B cell (primary cell): ENCODE results near the gene RPLP1. TPM values are rescaled to one million over a fixed set of nuclear protein-coding genes. Genes with fewer than 3 reads are reported as not detected.

Experiments
- ATAC-seq: fragments of 200-7000 bp; cut with Tn5 transposase; one replicate; pipeline ENCODE4 v1.10.0; 2021; ENCODE audit warnings: low read depth, mild to moderate bottlenecking, moderate number of reproducible peaks, moderate library complexity
- CTCF ChIA-PET: fragments of 350-600 bp; sonication (Branson Sonifier 250); formaldehyde crosslinking; loops from one replicate; lab custom pipeline; 2021; ENCODE audit warnings: antibody characterized with exemption, inconsistent platforms; lab: Charles Lee
- POLR2A ChIA-PET: fragments of 350-600 bp; sonication (Branson Sonifier 250); formaldehyde crosslinking; loops from one replicate; lab custom pipeline; 2021; ENCODE audit warnings: antibody characterized with exemption; lab: Charles Lee
- DNase-seq: peaks from one replicate; pipeline ENCODE4 v3.0.0; 2013
- H2AFZ ChIP-seq: 2 replicates; pipeline ENCODE4 v1.6.1; 2012; ENCODE audit warnings: mild to moderate bottlenecking, low read depth, low read length; ENCODE audit not compliant: insufficient read depth, poor library complexity, severe bottlenecking
- H3K27ac ChIP-seq, 2 donors: 1 replicate in 1 of 2; 2 replicates in 1 of 2; pipeline ENCODE4 v1.5.1; 2012 to 2013; ENCODE audit warnings: low read length in 2 of 2, mild to moderate bottlenecking in 2 of 2, moderate library complexity in 1 of 2
- H3K27me3 ChIP-seq, 4 experiments: fragments of 200-600 bp in 1 of 4; sonication (generic) in 1 of 4; replicated peaks in 1 of 4; 1 replicate in 2 of 4; 2 replicates in 2 of 4; pipeline versions ENCODE4 v1.6.1 to v1.7.0; 2013 to 2016; ENCODE audit warnings: low read length in 3 of 4, mild to moderate bottlenecking in 2 of 4, mixed read lengths in 1 of 4, moderate library complexity in 1 of 4; ENCODE audit not compliant: insufficient read depth in 4 of 4, control insufficient read depth in 3 of 4; ENCODE audit errors: control extremely low read depth in 1 of 4
- H3K36me3 ChIP-seq, 2 experiments: replicated peaks in 1 of 2; 1 replicate in 1 of 2; 2 replicates in 1 of 2; pipeline versions ENCODE4 v1.6.1 to v1.7.1; 2013; ENCODE audit warnings: low read length in 1 of 2; ENCODE audit not compliant: insufficient read depth in 2 of 2, control insufficient read depth in 1 of 2; ENCODE audit errors: control extremely low read depth in 1 of 2, extremely low read depth in 1 of 2
- H3K4me1 ChIP-seq, 2 donors: fragments of 200-600 bp in 1 of 2; sonication (generic) in 1 of 2; 1 replicate in 1 of 2; 2 replicates in 1 of 2; pipeline versions ENCODE4 v1.5.1 to v1.6.1; 2013 to 2017; ENCODE audit warnings: low read length in 2 of 2; ENCODE audit not compliant: control insufficient read depth in 2 of 2, insufficient read depth in 2 of 2
- H3K4me2 ChIP-seq: replicated peaks from 2 replicates; pipeline ENCODE3; 2012; ENCODE audit warnings: mild to moderate bottlenecking, low read depth, low read length; ENCODE audit not compliant: poor library complexity, severe bottlenecking
- H3K4me3 ChIP-seq, 5 experiments: fragments of 200-600 bp in 1 of 5; sonication (generic) in 1 of 5; 1 replicate in 3 of 5; 2 replicates in 2 of 5; pipeline versions ENCODE4 v1.5.1 to v1.7.0; 2011 to 2016; ENCODE audit warnings: low read length in 4 of 5, mild to moderate bottlenecking in 4 of 5, low read depth in 2 of 5, control low read depth in 1 of 5, moderate library complexity in 1 of 5; ENCODE audit not compliant: insufficient read depth in 1 of 5; ENCODE audit errors: control extremely low read depth in 1 of 5, extremely low read depth in 1 of 5
- H3K79me2 ChIP-seq: fragments of 200-600 bp; sonication (generic); one replicate; pipeline ENCODE4 v1.6.0; 2016; ENCODE audit warnings: low read length; ENCODE audit not compliant: control insufficient read depth, insufficient read depth
- H3K9ac ChIP-seq: fragments of 200-600 bp; sonication (generic); 2 replicates; pipeline ENCODE4 v1.6.1; 2017; ENCODE audit warnings: mild to moderate bottlenecking, low read length, moderate library complexity
- H3K9me3 ChIP-seq, 3 donors: one replicate each; pipeline versions ENCODE4 v1.6.1 to v1.7.1; 2013; ENCODE audit warnings: low read length in 2 of 3; ENCODE audit not compliant: control insufficient read depth in 2 of 3, insufficient read depth in 1 of 3; ENCODE audit errors: control extremely low read depth in 1 of 3
- H4K20me1 ChIP-seq: 2 replicates; pipeline ENCODE4 v1.6.0; 2012; ENCODE audit warnings: mild to moderate bottlenecking, low read length; ENCODE audit not compliant: insufficient read depth, control insufficient read depth, poor library complexity, severe bottlenecking
- H3K27ac Mint-ChIP-seq: one replicate; pipeline ENCODE4 v1.8.0; 2021; ENCODE audit warnings: mixed read lengths
- H3K27me3 Mint-ChIP-seq: one replicate; pipeline ENCODE4 v1.8.0; 2021; ENCODE audit warnings: mixed read lengths
- H3K4me1 Mint-ChIP-seq: one replicate; pipeline ENCODE4 v1.8.0; 2021; ENCODE audit warnings: mixed read lengths
- H3K4me3 Mint-ChIP-seq: one replicate; pipeline ENCODE4 v1.8.0; 2021; ENCODE audit warnings: mixed read lengths
- H3K9me3 Mint-ChIP-seq: one replicate; pipeline ENCODE4 v1.8.0; 2022; ENCODE audit warnings: mixed read lengths; ENCODE audit not compliant: insufficient read depth
- EZH2 ChIP-seq: IDR thresholded peaks from 2 replicates; pipeline ENCODE4 v1.6.1; 2012; ENCODE audit warnings: borderline replicate concordance, low read depth, mild to moderate bottlenecking, moderate library complexity, low read length; ENCODE audit not compliant: insufficient read depth, poor library complexity, severe bottlenecking
- WGBS: methylation state at CpG from one replicate; pipeline ENCODE4 v1.1.5; 2013; ENCODE audit warnings: missing lambda C conversion rate; ENCODE audit not compliant: insufficient coverage; 5-methylcytosine and 5-hydroxymethylcytosine counted together
- intact Hi-C: fragments of 100-400 bp; cut with micrococcal nuclease; formaldehyde crosslinking; loops from one replicate; pipeline ENCODE4 v1.10.0; 2022
- polyA plus RNA-seq: library from polyadenylated mRNA; depleted of rRNA; stranded (reverse); fragments of >200 nt; gene quantifications from 2 replicates; pipeline ENCODE4 v1.2.3, GENCODE V29; 2012
- total RNA-seq, 2 donors: library from RNA; stranded (reverse); fragments of 120-200 nt in 1 of 2; gene quantifications; 1 replicate in 1 of 2; 2 replicates in 1 of 2; pipeline versions ENCODE4 v1.2.3 to v1.2.4, GENCODE V29; 2013 to 2022
- TF ChIP-seq, protein P1 (sequence below): fragments of 200-600 bp; IDR thresholded peaks from one replicate; pipeline ENCODE4 v1.8.0; 2022; ENCODE audit warnings: antibody characterized with exemption, mild to moderate bottlenecking

RPLP1 gene
- total and polyA plus RNA-seq, 2 donors (not counting 1 experiment from before 2014, with no cell fraction given) = 2,373 to 2,470 TPM

GRCh38 chr15:69466733-69467132 lies 14.1 kb downstream of the RPLP1 start:
- ATAC-seq = no peak
- intact Hi-C loops = no loop called here
- WGBS = no CpG with 5 or more reads among the region's 2 CpGs
- POLR2A ChIA-PET = no interaction called here
- DNase-seq = no peak
- Mint-ChIP-seq H3K27me3 (peaks cover under 1% of the 10 kb centered on the region), H3K4me1 (peaks cover 21% of the 10 kb centered on the region), H3K9me3 (no peaks in the 10 kb centered on the region), H3K27ac (no peak overlapping the region), H3K4me3 (no peak overlapping the region)
- Histone ChIP-seq H4K20me1 (no peaks in the 10 kb centered on the region), H3K27me3 (no peaks in the 10 kb centered on the region), H3K27ac (no peak overlapping the region), H3K79me2 (peaks cover 7% of the 10 kb centered on the region), H3K9ac (no peak overlapping the region), H3K4me2 (no peak overlapping the region), H3K36me3 (no peaks in the 10 kb centered on the region), H3K4me1 (peaks cover 11 to 14% of the 10 kb centered on the region in 2 donors), H3K4me3 (no peak overlapping the region), H2AFZ (no peak overlapping the region), H3K9me3 (no peaks in the 10 kb centered on the region)
- CTCF ChIA-PET = interaction anchor here (1.0 to 1.5 kb wide), 5 partner anchors 10 to 1026 kb away, joined by 3 to 4 read pairs (median 3); no protein-coding TSS in a partner anchor
- TF ChIP-seq, protein P1, sequence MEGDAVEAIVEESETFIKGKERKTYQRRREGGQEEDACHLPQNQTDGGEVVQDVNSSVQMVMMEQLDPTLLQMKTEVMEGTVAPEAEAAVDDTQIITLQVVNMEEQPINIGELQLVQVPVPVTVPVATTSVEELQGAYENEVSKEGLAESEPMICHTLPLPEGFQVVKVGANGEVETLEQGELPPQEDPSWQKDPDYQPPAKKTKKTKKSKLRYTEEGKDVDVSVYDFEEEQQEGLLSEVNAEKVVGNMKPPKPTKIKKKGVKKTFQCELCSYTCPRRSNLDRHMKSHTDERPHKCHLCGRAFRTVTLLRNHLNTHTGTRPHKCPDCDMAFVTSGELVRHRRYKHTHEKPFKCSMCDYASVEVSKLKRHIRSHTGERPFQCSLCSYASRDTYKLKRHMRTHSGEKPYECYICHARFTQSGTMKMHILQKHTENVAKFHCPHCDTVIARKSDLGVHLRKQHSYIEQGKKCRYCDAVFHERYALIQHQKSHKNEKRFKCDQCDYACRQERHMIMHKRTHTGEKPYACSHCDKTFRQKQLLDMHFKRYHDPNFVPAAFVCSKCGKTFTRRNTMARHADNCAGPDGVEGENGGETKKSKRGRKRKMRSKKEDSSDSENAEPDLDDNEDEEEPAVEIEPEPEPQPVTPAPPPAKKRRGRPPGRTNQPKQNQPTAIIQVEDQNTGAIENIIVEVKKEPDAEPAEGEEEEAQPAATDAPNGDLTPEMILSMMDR = no peak
- TF ChIP-seq EZH2 = no peak

- Histone ChIP-seq H3K9me3 (no peaks in the 10 kb centered on the region), H3K4me1 (peaks cover 5 to 8% of the 10 kb centered on the region in 2 donors), H3K27ac (no peak overlapping the region), H3K4me3 (no peak overlapping the region), H3K9ac (no peak overlapping the region), H3K36me3 (no peaks in the 10 kb centered on the region), H3K4me2 (no peak overlapping the region), H4K20me1 (no peaks in the 10 kb centered on the region), H3K79me2 (no peaks in the 10 kb centered on the region), H3K27me3 (no peaks in the 10 kb centered on the region), H2AFZ (no peak overlapping the region)
- no peak for DNase-seq
- no peaks in the 10 kb centered on the region for H3K9me3 Mint-ChIP-seq
- intact Hi-C loops = no loop called here
- WGBS = 94% methylated on average over 9 of the region's 11 CpGs
- H3K4me1 Mint-ChIP-seq = peaks cover 15% of the 10 kb centered on the region
- H3K27me3 Mint-ChIP-seq = peaks cover 7% of the 10 kb centered on the region
- no peak overlapping the region for H3K27ac Mint-ChIP-seq
- CTCF ChIA-PET = interaction anchor here (1.1 to 1.5 kb wide), 3 partner anchors 22 to 1021 kb away, joined by 3 read pairs; no protein-coding TSS in a partner anchor
- POLR2A ChIA-PET = no interaction called here
- no peak overlapping the region for H3K4me3 Mint-ChIP-seq
- TF ChIP-seq, protein P1 = no peak
- TF ChIP-seq EZH2 = no peak
- no peak for ATAC-seq
Observed at GRCh38 chr15:69467636-69468035, 15.0 kb downstream of the RPLP1 start.
